ENCODE results near the gene USP24.

The USP24 gene

DNA sequence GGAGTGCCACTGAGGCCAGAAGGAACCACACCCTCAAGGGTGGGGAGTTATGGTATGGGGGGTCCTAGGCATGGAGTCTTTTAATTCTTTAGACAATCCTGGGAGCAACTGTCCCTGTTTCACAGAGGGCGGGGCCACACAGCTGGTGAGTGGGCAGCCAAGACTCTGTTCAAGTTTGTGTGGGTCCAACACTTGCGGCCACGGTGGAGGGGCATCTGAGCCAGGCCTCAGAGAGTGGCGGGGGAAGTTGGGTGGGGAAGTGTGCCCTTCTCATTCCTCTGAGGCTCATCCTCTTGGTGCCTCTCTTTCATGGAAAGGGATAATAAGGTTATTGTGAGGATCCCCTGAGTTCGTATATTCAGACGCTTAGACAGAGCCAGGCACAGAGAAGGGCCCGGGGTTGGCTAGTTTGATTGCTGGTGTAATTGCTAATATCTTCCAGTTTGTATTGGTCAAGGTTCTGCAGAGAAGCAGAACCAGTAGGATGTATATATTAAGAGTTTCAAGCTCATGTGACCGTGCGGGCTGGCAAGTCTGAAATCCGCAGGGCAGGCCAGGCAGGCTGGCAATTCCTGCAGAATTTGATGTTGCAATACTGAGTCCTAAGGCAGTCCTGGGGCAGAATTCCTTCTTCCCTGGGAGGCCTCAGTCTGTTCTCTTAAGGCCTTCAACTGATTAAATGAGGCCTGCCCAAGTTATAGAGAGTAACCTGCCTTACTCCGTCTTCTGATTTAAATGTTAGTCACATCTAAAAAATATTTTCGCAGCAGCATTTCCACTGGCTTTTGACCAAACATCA, 159.9 kb downstream of the USP24 start:
- in situ Hi-C loops (cut with HindIII; ENCODE audit: low sequenced_read_pairs): no loop called here

DNA sequence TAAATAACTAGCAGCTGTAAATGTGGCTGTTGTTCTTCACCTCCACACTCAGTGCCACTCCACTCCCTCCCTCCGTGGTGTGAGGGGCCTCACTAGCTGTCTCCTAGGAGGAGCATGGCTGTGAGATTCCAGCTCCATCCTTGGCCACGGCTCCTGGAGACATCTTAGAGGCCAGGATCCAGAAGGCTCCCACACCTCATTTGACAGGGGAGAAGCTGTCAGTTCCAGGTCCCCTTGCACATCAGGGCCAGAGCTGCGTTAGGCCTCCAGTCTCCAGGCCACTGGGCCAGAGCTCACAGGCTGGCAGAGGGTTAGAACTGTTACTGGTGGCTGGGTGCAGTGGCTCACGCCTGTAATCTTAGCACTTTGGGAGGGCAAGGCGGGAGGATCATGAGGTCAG, 160.8 kb downstream of the USP24 start:
- in situ Hi-C loops (cut with HindIII; ENCODE audit: low sequenced_read_pairs): no loop called here

DNA sequence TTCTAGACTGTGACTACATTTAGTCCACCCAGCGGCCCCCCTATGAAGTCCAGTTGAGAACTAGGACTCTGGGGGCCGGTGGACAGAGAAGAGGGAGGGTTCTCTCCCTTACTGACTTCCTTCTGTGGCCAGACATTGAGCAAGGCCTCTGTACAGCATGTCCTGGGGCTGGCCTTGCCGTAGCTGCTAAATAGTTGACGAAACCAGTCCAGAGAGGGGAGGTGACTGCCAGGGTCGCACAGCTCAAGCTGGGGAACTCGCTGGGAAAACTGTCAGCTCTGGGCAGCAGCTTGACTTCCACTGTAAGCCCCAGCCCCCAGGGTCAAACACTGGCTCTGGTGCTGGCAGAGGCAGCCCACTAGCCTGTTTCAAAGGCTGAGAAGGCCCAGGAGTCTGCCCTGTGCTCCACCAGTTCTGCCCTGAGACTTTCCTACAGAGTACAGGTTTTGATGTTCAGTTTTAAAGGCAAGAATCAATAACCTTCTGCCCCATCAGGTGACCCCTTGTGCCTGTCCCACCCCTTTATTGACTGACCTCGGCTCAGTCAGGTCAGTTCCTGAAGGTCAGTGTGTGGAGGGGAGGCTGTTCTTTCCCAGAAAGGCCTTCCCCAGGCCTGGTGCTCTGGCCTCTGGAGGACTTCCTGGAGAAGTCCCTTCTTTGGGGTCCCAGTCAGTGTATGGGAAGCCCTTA, 161.8 kb downstream of the USP24 start:
- in situ Hi-C loops (cut with HindIII; ENCODE audit: low sequenced_read_pairs): no loop called here

DNA sequence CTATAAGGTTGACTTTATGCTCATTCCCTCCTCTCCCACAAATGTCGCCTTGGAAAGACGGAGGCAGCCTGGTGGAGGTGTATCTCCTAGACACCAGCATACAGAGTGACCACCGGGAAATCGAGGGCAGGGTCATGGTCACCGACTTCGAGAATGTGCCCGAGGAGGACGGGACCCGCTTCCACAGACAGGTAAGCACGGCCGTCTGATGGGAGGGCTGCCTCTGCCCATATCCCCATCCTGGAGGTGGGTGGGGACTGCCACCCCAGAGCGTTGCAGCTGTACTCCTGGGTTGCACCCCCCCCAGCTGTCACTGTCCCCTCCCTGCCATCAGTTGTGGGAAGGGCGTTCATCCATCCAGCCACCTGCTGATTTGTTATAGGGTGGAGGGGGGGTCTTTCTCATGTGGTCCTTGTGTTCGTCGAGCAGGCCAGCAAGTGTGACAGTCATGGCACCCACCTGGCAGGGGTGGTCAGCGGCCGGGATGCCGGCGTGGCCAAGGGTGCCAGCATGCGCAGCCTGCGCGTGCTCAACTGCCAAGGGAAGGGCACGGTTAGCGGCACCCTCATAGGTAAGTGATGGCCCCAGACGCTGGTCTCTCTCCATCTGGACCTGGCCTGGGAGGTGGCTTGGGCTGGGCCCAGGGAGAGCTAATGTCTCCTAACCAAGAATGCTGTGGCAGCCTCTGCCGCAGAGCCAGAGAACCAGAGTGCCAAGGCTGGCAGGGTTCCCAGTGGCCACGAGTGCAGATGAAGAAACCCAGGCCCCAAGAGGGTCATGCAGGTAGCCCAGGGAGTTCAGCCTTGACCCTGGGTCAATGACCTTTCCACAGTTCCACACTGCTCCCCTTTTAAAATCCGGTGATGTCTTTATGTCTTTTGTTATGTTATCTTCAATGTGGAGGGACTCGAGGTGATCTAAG, 162.7 kb downstream of the USP24 start:
- in situ Hi-C loops (cut with HindIII; ENCODE audit: low sequenced_read_pairs): no loop called here

DNA sequence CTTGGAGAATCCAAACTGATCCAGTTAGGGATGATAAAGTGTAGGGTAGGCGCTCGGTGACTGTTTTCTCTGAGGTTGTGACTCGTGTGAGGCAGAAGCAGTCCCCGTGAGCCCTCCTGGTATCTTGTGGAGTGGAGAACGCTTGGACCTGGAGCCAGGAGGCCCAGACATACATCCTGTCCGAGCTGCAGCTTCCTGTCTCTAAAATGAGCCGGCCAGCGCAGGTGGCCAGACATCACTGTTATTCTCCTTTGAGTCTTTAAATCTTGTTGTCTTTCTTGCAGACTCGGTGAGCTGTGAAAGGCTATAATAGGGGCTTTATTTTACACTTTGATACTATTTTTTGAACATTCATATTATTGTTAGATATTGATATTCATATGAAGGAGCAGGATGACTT, 163.5 kb downstream of the USP24 start:
- in situ Hi-C loops (cut with HindIII; ENCODE audit: low sequenced_read_pairs): no loop called here

DNA sequence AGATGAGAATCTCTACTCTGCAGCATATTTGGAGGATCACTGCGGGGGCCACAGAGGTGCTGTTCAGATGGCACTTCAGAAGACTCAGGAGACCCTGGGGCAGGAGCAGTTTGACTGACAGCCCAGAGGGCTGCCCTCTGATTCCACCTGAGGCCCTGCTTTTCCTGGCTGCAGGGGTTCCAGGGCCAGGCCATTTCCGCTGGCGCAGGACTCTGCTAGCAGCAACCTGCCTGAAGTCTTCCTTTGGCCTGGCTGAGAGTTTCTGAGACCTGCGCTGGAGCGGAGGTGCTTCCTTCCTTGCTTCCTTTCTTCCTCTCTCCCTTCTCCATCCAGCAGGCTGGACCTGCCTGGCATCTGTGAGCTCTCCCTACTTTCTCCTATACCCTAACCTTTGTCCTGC, 164.0 kb downstream of the USP24 start:
- in situ Hi-C loops (cut with HindIII; ENCODE audit: low sequenced_read_pairs): no loop called here

DNA sequence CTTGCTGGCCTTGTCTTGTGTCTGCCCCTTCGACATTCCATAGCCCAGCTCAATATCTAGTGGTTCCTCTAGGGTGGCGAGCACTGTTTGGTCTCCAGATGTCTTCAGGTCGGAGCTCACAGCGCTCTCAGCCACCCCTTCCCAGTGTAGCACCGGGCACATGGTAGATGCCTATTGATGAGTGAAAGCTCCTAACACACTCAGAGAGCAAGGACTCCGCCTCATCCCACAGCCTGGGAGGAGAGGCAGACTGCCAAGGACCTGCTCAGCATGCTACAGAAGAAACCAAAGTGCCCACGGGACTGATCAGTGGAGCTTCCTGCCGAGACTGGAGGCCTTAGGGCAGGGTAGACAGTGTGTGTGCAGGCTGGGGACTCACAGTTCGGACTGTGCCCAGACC, 164.9 kb downstream of the USP24 start:
- in situ Hi-C loops (cut with HindIII; ENCODE audit: low sequenced_read_pairs): no loop called here

DNA sequence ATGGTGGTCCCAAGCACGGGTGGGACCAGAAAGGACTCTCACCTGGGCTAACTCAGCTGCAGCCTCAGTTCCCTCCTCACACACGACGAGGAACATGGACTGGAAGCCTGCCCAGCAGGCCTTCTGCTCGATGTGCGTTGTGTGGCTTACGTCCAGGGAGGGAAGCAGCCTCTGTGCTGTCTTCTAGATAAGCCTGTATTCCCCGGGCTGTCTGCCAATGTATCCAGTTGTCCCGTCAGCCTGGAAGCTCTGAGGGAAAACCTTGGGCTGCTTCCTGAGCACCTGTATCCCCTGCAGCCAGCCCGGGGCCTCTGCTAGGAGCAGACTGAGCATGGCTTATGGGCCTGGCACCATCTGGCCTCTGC, 165.3 kb downstream of the USP24 start:
- in situ Hi-C loops (cut with HindIII; ENCODE audit: low sequenced_read_pairs): loop anchor here (5.0 kb wide), 1 partner anchor 58 kb away; no protein-coding TSS in a partner anchor

DNA sequence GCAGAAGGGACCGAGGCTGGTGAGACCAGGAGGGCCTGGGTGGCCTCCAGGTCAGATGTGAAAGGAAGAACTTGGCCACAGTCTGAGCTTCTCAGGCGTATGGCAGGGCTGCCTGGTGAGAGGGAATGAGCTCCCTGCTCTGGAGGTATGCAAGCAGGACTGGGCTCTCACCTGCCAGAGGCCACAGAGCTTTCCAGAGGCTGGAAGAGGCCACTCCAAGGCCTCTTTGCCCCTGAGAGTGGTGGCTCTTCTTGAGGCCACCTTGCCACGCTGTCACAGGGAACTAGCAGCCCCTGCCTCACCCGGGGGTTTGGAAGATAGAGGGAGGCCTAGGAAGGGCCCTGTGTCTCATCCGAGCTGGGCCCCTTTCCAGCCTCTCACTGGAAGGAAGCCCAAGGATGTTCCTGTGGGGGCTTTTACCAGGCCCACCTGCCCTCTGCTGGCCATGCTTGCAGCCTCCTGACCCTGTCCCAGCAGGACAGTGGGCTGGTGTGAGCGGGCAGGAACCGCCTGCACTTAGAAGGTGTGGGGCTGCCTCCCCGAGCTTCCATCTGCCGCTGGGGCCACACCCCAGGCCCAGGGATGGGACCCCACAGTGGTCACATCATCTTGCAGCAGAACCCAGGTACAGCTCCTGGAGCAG, 165.8 kb downstream of the USP24 start:
- in situ Hi-C loops (cut with HindIII; ENCODE audit: low sequenced_read_pairs): loop anchor here (5.0 kb wide), 1 partner anchor 57 kb away; no protein-coding TSS in a partner anchor

DNA sequence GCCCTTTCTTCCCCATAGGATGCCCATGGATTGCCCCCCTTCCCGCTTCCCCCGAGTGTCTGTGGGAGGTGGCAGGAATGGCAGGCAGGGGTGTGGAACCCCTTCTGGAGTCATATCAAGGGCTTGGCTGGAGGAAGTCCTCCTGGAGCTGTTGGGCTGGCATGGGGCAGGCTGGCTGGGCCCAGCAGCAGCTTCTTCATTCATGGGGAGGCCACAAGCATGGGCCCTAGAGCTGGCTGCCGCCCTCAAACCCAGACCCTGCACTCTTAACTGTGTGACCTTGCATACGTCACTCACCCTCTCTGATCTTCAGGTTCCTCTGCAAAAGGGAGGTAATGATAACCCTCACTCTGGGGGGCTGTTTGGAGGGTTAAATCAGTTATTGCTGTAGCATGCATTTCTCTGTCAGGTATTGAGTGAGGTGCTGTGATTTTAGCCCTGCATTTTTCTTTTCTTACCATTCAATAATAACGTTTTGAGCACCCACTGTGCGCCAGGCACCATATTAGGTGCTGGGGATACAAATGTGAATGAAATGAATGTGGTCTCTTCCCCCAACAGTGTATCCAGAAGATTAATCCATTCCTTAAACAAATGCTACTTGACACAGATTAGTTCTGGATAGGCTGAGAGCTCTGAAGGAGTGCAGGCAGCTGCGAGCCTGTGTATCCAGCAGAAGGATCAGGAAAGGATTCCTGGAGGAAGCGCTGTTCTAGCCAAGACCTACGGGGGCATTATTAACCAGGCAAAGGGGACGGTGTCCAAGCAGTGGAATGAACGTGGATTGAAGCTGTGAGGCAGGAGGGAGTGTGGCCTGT, 166.5 kb downstream of the USP24 start:
- in situ Hi-C loops (cut with HindIII; ENCODE audit: low sequenced_read_pairs): loop anchor here (5.0 kb wide), 1 partner anchor 56 kb away; no protein-coding TSS in a partner anchor

DNA sequence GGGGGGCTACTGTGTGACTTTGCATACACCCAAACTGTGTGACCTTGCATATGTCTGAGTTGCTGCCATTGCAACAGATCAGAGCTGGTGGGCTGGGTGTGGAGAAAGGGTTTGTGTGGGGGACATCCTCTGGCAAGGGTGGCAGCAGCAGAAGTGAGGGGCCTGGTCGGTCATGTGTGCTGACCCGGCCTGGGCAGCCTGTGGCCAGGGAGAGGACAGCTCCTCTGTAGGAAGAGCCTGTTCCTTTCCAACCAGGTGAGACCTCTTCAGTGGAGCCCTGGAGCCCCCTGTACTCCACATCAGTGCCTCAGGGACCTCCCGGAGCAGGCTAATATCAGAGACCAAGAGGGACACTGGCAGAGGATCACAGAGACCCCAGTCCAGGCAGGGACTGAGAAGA, 167.6 kb downstream of the USP24 start:
- in situ Hi-C loops (cut with HindIII; ENCODE audit: low sequenced_read_pairs): loop anchor here (5.0 kb wide), 1 partner anchor 55 kb away; no protein-coding TSS in a partner anchor

DNA sequence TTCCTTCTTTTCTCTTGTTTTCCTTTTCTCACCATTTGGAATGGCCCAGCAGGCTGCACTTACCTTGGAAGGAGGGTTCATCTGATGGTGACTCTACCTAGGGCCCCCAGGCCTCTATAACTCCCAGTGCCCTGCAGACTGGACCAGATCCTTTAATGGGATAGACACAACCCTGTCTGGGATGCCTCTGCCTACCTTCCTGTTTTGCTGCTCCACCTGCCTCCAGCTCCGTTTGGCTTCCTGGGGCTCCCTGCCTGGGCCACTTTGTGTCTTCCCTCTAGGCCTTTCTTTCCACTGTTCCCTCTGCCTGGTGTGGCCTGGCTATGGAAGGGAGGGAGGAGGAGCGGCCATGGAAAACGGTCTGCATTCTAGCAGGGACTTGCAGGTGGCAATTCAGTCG, 168.3 kb downstream of the USP24 start:
- in situ Hi-C loops (cut with HindIII; ENCODE audit: low sequenced_read_pairs): loop anchor here (5.0 kb wide), 1 partner anchor 55 kb away; no protein-coding TSS in a partner anchor

DNA sequence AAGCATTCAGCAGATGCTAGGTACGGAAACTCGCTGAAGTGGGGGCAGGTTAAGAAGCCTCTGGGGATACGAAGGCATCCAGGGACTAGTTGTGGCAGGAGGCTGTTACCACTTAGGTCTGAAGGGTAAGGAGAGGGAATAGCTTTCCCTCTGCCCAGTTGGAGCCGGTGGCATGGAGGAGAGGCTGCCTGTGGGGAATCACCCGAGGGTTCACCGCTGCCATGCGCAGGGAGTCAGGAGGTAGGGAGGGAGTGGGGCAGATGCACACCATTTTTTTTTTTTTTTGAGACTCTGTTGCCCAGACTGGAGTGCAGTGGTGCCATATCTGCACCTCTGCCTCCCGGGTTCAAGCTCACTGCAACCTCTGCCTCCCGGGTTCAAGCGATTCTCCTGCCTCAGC, 169.7 kb downstream of the USP24 start:
- in situ Hi-C loops (cut with HindIII; ENCODE audit: low sequenced_read_pairs): loop anchor here (5.0 kb wide), 1 partner anchor 53 kb away; no protein-coding TSS in a partner anchor

DNA sequence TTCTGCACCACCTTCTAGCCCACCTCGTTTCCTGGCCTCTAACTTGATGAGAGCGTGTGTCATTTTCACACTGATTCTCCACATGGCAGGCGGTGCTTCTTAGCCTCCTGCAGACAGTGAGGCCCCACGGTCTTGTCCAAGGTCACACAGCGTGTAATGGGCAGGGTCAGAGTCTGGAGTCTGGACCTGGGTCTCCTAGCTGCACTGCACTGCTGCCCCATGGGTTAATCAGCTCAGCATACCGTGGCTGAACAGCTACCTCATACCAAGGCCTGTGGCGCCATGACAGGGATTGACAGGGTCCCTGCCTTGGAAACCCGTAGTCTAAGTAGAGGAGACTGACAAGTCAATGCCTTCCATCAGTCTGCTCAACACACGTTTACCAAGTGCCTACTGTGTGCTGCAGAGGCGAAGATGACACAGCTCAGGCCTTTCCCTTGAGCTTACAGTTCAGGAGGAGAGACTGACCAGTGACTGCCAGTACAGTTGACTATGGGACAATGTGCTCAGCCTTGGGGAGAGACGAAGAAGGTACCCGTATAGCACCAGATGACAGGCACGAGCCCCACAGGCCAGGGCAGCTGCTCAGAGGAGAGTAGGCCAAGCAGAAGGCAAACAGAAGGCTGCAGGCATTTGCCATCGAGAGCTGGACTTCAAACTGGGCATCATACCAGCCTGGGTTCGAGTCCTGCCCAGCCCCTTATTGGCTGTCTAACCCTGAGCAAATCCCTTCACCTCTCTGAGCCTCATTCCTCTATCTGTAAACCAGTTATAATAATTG, 170.4 kb downstream of the USP24 start:
- in situ Hi-C loops (cut with HindIII; ENCODE audit: low sequenced_read_pairs): loop anchor here (5.0 kb wide), 1 partner anchor 53 kb away; no protein-coding TSS in a partner anchor

DNA sequence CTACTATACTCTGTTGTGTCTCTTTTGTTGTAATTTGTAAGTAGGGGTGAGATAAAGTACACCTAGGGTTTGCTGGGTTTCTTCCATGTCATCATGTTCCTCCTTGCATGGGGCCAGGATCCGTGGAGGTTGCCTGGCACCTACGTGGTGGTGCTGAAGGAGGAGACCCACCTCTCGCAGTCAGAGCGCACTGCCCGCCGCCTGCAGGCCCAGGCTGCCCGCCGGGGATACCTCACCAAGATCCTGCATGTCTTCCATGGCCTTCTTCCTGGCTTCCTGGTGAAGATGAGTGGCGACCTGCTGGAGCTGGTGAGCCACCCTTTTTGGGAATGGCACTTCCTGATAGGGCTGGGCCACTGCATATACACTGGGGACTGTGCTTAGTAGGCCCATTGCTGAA, 171.4 kb downstream of the USP24 start:
- in situ Hi-C loops (cut with HindIII; ENCODE audit: low sequenced_read_pairs): no loop called here

DNA sequence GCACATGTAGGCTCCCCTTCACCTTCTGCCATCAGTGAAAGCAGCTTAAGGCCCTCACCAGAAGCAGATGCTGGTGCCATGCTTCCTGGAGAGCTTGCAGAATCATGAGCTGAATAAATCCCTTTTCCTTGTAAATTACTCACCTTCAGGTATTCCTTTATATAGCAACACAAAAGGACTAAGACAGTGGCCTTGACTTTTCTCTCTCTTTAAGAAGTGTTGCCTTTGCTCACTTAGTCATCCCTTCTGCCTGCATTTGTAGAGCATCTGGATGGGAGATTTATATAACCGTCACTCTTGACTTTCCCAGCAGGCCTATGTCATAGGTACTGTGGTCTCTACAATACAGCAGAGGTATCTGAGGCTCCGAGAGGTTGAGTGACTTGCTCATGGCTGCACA, 172.2 kb downstream of the USP24 start:
- in situ Hi-C loops (cut with HindIII; ENCODE audit: low sequenced_read_pairs): no loop called here

DNA sequence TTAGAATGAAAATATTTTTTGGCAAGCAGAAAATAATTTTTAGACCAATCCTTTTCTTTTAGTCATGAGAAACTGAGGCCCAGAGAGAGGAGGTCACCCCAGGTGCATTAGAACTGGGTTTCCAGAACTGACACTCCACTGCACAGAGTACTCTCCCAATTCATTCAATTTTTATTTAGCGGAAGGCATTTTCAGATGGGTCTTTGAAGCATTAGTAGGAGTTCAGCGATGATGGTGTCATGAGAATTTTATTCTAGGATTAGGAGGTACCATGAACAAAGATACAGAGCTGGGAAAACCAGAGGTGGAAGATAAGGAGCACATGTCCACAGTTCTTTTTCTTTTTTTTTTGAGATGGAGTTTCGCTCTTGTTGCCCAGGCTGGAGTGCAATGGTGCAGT, 173.6 kb downstream of the USP24 start:
- in situ Hi-C loops (cut with HindIII; ENCODE audit: low sequenced_read_pairs): no loop called here

DNA sequence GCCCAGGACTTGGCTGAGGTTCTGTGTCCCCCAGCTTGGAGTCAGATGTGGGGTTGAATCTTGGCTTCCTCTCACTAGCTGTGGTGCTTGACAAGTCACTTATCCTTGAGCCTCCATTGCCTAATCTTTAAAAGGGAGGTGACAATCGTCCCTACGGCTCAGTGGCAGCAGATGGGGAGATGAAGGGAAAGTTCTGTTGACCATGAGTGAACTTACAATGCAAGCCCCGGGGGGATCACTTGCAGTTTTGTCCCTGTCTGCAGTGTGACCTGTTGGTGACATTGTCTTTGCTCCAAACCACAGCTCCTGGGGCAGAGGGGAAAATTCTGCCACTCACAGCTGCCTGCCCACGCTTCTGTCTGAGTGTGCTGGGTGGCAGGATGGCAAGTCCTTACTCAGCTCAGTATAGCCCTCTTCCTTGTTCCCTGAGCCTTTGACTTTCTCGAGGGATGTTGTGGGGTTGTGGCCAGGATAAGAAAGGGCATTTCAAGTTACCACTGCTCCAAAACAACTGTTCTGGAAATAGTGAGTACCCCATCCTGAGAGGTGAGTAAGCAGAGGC, 174.2 kb downstream of the USP24 start:
- in situ Hi-C loops (cut with HindIII; ENCODE audit: low sequenced_read_pairs): no loop called here
